Measurements from ENCODE around the gene CREB3L2. TPM values are rescaled to one million over a fixed set of nuclear protein-coding genes. Genes with fewer than 3 reads are reported as not detected.

The CREB3L2 gene
- total and polyA plus RNA-seq, 2 of the 8 experiments (the other 6 are each of a cell fraction or from before 2014, with no cell fraction given): 14.4 to 48.3 TPM

GRCh38 chr7:138029941-138030340 is 28.1 kb upstream of the CREB3L2 start:
- H4K20me1 ChIP-seq (replicated peaks in 1 of 2; ENCODE audit: control insufficient read depth in 1 of 2, insufficient read depth in 2 of 2, low read length in 2 of 2): no peaks in the 10 kb centered on the region
- no peak overlapping the region for H2BK120ac ChIP-seq (replicated peaks; ENCODE audit: low read depth, low read length)
- H3K9me3 ChIP-seq (ENCODE audit: insufficient read depth in 2 of 2, low read depth in 1 of 2, low read length in 1 of 2): peaks cover 12 to 15% of the 10 kb centered on the region in 2 experiments; a peak in 3 of 4 replicates
- no peaks in the 10 kb centered on the region for H3K23me2 ChIP-seq (ENCODE audit: low read depth, low read length)
- H3K4me2 ChIP-seq (ENCODE audit: insufficient read depth in 1 of 2, low read depth in 2 of 2, low read length in 2 of 2): no peak overlapping the region
- no peak overlapping the region for H3K27ac ChIP-seq (ENCODE audit: low read depth, low read length)
- no peak overlapping the region for H4K8ac ChIP-seq (ENCODE audit: extremely low read depth, insufficient read depth, low read length)
- no peak for FAIRE-seq
- H3K4me3 ChIP-seq (ENCODE audit: extremely low read depth in 1 of 4, insufficient read depth in 2 of 4, low read depth in 3 of 4, low read length in 4 of 4): no peak overlapping the region
- H3K4ac ChIP-seq (replicated peaks; ENCODE audit: insufficient read length, low read depth, low read length): no peak overlapping the region
- H3K56ac ChIP-seq (replicated peaks; ENCODE audit: insufficient read length, low read depth, low read length): no peak overlapping the region
- H3K27me3 ChIP-seq (replicated peaks in 1 of 4; ENCODE audit: control insufficient read depth in 3 of 4, extremely low read depth in 1 of 4, insufficient read depth in 3 of 4, low read length in 3 of 4): no peaks in the 10 kb centered on the region
- CTCF ChIA-PET (ENCODE audit: partially characterized antibody): interaction anchor here (0.6 to 1.6 kb wide), 4 partner anchors 14 to 1053 kb away, joined by 3 to 5 read pairs (median 3); no protein-coding TSS in a partner anchor
- no peak overlapping the region for H3K14ac ChIP-seq (ENCODE audit: insufficient read length)
- H3K79me1 ChIP-seq (ENCODE audit: low read depth, low read length): no peaks in the 10 kb centered on the region
- no peak overlapping the region for H4K5ac ChIP-seq (ENCODE audit: insufficient read length, low read depth, low read length)
- no peak overlapping the region for H3K18ac ChIP-seq (ENCODE audit: extremely low read depth, low read length)
- H3K4me1 ChIP-seq (replicated peaks in 1 of 4; ENCODE audit: control insufficient read depth in 3 of 4, insufficient read depth in 4 of 4, low read length in 3 of 4): peaks cover 2 to 12% (median 7%) of the 10 kb centered on the region in 4 experiments; a peak in 6 of 7 replicates
- POLR2A ChIA-PET (ENCODE audit: partially characterized antibody): no interaction called here
- no peak for DNase-seq (ENCODE audit: low read depth in 1 of 2, low spot score in 2 of 2)
- H2AK5ac ChIP-seq (ENCODE audit: low read depth, low read length): no peak overlapping the region
- H2BK20ac ChIP-seq (ENCODE audit: low read length): no peak overlapping the region
- H2BK5ac ChIP-seq (ENCODE audit: low read depth, low read length): no peak overlapping the region
- no peaks in the 10 kb centered on the region for H3K79me2 ChIP-seq (ENCODE audit: control insufficient read depth in 1 of 2, insufficient read depth in 2 of 2, low read length in 2 of 2)
- no peak overlapping the region for H2BK12ac ChIP-seq (ENCODE audit: low read depth, low read length)
- no peak overlapping the region for H4K91ac ChIP-seq (replicated peaks; ENCODE audit: insufficient read length, low read length)
- H3K23ac ChIP-seq (ENCODE audit: insufficient read length): no peak overlapping the region
- H2BK15ac ChIP-seq (ENCODE audit: low read length): no peak overlapping the region
- H3K36me3 ChIP-seq (ENCODE audit: control insufficient read depth in 2 of 4, insufficient read depth in 4 of 4, low read length in 3 of 4): peaks cover 0 to 4% (median 0%) of the 10 kb centered on the region in 4 experiments; a peak in 1 of 8 replicates
- no peak overlapping the region for H3K9ac ChIP-seq (replicated peaks in 1 of 4; ENCODE audit: extremely low read depth in 1 of 4, low read depth in 3 of 4, low read length in 3 of 4)
- no peak overlapping the region for H2AFZ ChIP-seq (ENCODE audit: low read length)
- WGBS, 2 experiments (ENCODE audit: extremely low coverage in 1 of 2, insufficient coverage in 1 of 2, insufficient read length in 1 of 2, insufficient replicate concordance in 2 of 2, low coverage in 1 of 2, low lambda C conversion rate in 2 of 2, missing lambda C conversion rate in 1 of 2): 79% methylated on average over 2 of the region's 2 CpGs; no CpG with 5 or more reads in 1 of the 2 experiments
- TF ChIP-seq YY1 (IDR thresholded peaks at IDR 0.05; ENCODE audit: low read depth, low read length) (no peak), CTBP2 (IDR thresholded peaks at IDR 0.05; ENCODE audit: borderline replicate concordance, insufficient read depth, insufficient read length, low read length) (no peak), GABPA (IDR thresholded peaks at IDR 0.05; ENCODE audit: borderline replicate concordance, insufficient read depth, low read length) (no peak), JUN (IDR thresholded peaks at IDR 0.05; ENCODE audit: low read depth, low read length) (no peak)
